ENCODE measurements around the gene SLC25A34.

Gene SLC25A34

GRCh38 chr1:15777909-15778707, 42.0 kb downstream of the SLC25A34 start:
- FAIRE-seq = no peak

GRCh38 chr1:15785683-15786082, 49.6 kb downstream of the SLC25A34 start:
- no peak for FAIRE-seq

- no peak for FAIRE-seq
Observed at GRCh38 chr1:15786581-15786980, 50.5 kb downstream of the SLC25A34 start.

- FAIRE-seq = no peak
Observed at GRCh38 chr1:15788624-15789301, 52.7 kb downstream of the SLC25A34 start.

All from colon (tissue), 2 donors.